ENCODE results near the gene EPS8L3.

The EPS8L3 gene

DNA sequence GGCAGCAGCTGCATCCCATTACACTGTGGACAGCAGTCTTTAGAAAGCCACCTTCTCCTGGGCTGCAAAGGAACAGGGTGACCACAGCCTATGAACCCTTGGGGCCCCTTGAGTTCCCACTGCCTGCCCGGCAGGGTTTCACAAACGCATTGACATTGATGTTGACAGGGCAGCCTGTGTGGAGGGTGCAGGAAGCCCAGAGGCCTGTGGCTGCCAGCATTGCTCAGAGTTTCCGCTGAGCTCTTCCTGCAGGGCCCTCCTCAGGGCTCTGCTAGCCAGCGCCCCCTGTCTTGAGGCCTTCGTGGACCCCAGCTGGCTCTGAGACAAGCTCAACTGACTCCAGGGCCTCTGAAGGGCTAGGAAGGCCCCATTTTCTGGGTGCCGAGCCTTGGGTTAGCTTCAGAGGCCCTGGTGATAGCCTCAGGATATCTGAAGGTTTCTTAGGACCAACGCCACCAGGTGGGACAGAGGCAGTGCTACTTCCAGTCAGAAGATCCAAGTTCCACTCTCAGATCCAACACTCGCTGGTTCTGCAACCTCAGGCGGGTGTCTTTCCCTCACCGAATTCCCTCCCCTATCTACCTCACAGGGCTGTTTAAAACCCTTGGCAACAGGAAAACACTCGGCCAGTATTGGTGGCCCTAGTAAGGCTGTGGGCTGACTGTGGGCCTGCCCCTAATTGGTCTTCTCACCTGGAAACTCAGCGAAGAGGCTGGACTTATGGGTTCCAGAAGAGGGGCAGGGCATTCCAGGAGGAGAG lies 27.2 kb upstream of the EPS8L3 start:
- peak; percentile 69 for DNase-seq (ENCODE audit: extremely low read depth, insufficient read length)
- Histone ChIP-seq H3K4me3 (replicated peaks; ENCODE audit: low read depth, low read length) (no peak overlapping the region), H3K27me3 (replicated peaks; ENCODE audit: control insufficient read depth, insufficient read depth, low read length) (no peaks in the 10 kb centered on the region), H3K36me3 (ENCODE audit: control insufficient read depth, insufficient read depth, low read length) (no peaks in the 10 kb centered on the region)
- TF ChIP-seq, protein P1, sequence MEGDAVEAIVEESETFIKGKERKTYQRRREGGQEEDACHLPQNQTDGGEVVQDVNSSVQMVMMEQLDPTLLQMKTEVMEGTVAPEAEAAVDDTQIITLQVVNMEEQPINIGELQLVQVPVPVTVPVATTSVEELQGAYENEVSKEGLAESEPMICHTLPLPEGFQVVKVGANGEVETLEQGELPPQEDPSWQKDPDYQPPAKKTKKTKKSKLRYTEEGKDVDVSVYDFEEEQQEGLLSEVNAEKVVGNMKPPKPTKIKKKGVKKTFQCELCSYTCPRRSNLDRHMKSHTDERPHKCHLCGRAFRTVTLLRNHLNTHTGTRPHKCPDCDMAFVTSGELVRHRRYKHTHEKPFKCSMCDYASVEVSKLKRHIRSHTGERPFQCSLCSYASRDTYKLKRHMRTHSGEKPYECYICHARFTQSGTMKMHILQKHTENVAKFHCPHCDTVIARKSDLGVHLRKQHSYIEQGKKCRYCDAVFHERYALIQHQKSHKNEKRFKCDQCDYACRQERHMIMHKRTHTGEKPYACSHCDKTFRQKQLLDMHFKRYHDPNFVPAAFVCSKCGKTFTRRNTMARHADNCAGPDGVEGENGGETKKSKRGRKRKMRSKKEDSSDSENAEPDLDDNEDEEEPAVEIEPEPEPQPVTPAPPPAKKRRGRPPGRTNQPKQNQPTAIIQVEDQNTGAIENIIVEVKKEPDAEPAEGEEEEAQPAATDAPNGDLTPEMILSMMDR (IDR thresholded peaks at IDR 0.05; ENCODE audit: insufficient read depth, low read length, poor library complexity, severe bottlenecking) = peak; percentile 49

DNA sequence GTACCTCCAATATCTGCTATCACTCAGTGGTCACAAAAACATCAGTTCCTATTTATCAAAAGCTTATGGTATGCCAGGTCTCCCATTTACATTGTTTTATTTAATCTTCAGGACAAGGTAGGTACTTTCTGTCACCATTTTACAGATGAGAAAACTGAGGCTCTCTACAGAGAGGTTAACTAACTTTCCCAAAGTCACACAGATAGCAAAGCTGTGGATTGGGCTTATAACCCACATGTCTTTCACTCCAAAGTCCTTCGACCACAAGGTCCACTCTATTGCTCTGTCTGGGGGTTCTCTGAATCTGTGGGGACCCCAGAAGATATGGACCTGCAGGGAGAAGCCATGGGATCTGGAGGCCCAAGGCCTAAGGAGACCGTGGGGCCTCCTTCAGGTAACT lies 26.6 kb upstream of the EPS8L3 start:
- no peak overlapping the region for H3K4me3 ChIP-seq (replicated peaks; ENCODE audit: low read depth, low read length)
- no peak for DNase-seq (ENCODE audit: extremely low read depth, insufficient read length)
- H3K36me3 ChIP-seq (ENCODE audit: control insufficient read depth, insufficient read depth, low read length) = no peaks in the 10 kb centered on the region
- no peaks in the 10 kb centered on the region for H3K27me3 ChIP-seq (replicated peaks; ENCODE audit: control insufficient read depth, insufficient read depth, low read length)
- TF ChIP-seq, protein P1 (IDR thresholded peaks at IDR 0.05; ENCODE audit: insufficient read depth, low read length, poor library complexity, severe bottlenecking) = no peak

DNA sequence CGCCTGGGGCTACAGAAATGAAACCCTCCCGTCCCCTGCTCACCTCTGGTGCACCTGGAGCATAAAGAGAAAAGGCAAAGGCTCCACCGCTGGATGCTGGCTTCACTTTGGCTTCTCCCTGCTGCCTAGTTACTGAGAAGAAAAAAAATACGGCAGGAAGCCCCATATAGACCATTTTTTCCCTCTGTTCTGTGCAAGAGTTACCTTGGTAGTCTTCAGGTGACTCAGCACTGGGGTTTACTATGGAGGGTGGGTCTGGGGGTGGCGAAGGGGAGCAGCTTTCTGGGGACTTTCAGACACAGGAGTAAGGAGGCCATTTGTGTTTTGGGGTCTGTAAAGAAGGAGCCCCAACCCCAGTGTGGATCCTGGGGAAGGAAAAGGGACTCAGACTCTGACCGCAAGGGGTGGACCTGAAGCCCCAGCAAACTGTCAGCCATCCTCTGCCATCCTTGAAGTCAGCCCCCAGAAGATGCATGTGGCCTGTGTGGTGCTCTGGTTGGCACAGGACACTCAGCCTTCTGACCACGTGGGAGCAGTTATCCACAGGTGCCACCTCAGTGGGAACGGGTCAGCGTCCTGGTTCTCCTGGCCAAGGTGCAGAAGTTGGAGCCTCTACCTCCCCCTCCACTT lies 25.9 kb upstream of the EPS8L3 start:
- Histone ChIP-seq H3K4me3 (replicated peaks; ENCODE audit: low read depth, low read length) (no peak overlapping the region), H3K36me3 (ENCODE audit: control insufficient read depth, insufficient read depth, low read length) (no peaks in the 10 kb centered on the region), H3K27me3 (replicated peaks; ENCODE audit: control insufficient read depth, insufficient read depth, low read length) (no peaks in the 10 kb centered on the region)
- DNase-seq (ENCODE audit: extremely low read depth, insufficient read length) = no peak
- TF ChIP-seq, protein P1 (IDR thresholded peaks at IDR 0.05; ENCODE audit: insufficient read depth, low read length, poor library complexity, severe bottlenecking) = no peak

DNA sequence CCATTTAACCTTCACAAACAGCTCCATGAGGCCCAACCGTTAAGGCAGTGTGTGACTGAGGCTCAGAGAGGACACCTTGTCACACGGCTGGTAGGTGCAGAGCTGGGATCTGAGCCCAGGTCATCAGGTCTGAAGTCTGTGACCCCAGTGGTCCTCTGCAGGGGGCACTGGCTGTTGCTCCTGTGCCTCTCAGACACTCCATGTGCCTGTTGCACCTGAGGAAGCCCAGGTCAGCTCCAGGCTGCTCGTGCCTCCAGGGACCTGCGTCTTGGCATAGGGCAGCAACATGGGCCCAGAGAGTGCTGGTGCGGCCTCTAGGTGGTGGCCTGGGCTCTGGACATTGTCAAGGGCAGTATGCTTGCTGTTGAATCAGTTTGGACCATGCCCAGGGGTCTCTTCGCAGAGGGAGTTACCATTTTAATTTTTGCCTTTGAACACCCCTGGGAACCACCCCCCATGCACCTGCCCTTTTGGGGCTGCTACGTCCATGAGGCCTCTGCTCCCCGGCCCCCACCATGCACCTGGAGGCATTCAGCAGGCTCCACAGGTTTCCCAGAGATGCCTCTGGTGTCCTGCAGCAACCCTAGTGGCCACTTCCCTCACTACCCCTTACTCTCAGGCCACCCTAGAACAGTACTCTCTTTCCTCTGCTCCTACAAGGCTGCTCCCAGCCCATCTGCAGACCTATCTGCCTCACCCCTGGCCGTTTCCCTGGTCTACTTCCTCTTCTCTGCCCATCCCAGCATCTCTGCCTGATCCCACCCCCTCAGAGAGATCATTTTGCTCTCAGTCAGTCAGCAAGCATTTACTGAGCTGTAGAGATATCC lies 25.2 kb upstream of the EPS8L3 start:
- no peaks in the 10 kb centered on the region for H3K36me3 ChIP-seq (ENCODE audit: control insufficient read depth, insufficient read depth, low read length)
- TF ChIP-seq, protein P1 (IDR thresholded peaks at IDR 0.05; ENCODE audit: insufficient read depth, low read length, poor library complexity, severe bottlenecking) = peak; percentile 24
- no peaks in the 10 kb centered on the region for H3K27me3 ChIP-seq (replicated peaks; ENCODE audit: control insufficient read depth, insufficient read depth, low read length)
- DNase-seq (ENCODE audit: extremely low read depth, insufficient read length) = no peak
- no peak overlapping the region for H3K4me3 ChIP-seq (replicated peaks; ENCODE audit: low read depth, low read length)

DNA sequence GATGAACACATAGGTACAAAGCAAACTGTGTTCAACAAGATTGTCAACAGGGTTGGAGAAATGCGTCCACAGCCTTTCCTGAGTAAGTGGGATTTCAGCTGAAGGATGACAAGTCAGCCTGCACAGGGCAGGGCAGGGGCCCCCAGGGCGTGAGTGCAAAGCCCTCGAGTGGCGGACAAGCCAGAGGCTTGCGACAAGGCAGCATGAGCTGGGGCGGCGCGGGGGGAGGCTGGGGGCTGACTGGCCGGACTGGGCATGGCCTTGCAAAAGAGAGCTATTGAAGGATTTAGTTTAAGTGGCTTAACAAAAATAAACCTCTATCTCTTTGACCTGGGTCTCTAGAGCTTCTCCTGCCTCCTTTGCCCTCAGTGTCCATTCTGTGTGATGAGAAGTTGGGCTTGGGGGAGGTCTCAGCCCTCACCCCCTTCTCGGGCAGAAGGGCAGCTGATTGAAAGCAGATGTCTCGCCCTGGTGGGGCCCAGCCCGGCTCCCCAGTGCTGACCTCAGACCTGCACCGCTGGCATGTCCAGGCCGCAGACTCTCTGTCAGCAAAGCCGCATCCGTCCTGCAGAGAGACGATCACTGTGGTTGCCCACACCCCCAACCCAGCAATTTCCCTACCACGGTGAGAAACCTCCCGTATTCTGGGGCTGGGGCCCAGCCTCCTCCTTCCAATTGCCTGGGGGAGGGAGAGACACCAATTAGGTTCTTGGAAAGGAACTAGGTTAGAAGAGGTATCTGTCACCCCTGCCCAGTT lies 24.3 kb upstream of the EPS8L3 start:
- no peak overlapping the region for H3K4me3 ChIP-seq (replicated peaks; ENCODE audit: low read depth, low read length)
- no peak for DNase-seq (ENCODE audit: extremely low read depth, insufficient read length)
- TF ChIP-seq, protein P1 (IDR thresholded peaks at IDR 0.05; ENCODE audit: insufficient read depth, low read length, poor library complexity, severe bottlenecking) = no peak

More for the DNA sequence above, 24.3 kb upstream of the EPS8L3 start:
- no peaks in the 10 kb centered on the region; the same call in 1 of the 2 replicates for H3K27me3 ChIP-seq (replicated peaks; ENCODE audit: control insufficient read depth, insufficient read depth, low read length)
- no peaks in the 10 kb centered on the region for H3K36me3 ChIP-seq (ENCODE audit: control insufficient read depth, insufficient read depth, low read length)

All from GM06990 (cell line).